NB4 (cell line): Measurements from ENCODE around the gene ACP4.

Source experiments
- DNase-seq: peaks from one replicate; pipeline ENCODE4 v3.0.0; 2010; ENCODE audit warnings: low read depth
- H3K4me3 ChIP-seq: one replicate; pipeline ENCODE4 v1.5.1; 2011; ENCODE audit warnings: mild to moderate bottlenecking, low read depth, low read length, moderate library complexity
- MAX ChIP-seq: IDR thresholded peaks from 2 replicates; pipeline ENCODE4 v1.6.1; 2011; ENCODE audit warnings: low read depth, low read length
- MYC ChIP-seq: IDR thresholded peaks from 2 replicates; pipeline ENCODE4 v1.6.1; 2011; ENCODE audit warnings: low read depth, low read length
- POLR2A ChIP-seq: IDR thresholded peaks from 2 replicates; pipeline ENCODE4 v1.6.1; 2011; ENCODE audit warnings: mild to moderate bottlenecking; ENCODE audit not compliant: insufficient read length; ENCODE audit errors: extremely low read depth
- TF ChIP-seq, protein P1 (sequence below): IDR thresholded peaks from one replicate; pipeline ENCODE4 v1.5.1; 2012; ENCODE audit warnings: low read depth, low read length

The ACP4 gene

DNA sequence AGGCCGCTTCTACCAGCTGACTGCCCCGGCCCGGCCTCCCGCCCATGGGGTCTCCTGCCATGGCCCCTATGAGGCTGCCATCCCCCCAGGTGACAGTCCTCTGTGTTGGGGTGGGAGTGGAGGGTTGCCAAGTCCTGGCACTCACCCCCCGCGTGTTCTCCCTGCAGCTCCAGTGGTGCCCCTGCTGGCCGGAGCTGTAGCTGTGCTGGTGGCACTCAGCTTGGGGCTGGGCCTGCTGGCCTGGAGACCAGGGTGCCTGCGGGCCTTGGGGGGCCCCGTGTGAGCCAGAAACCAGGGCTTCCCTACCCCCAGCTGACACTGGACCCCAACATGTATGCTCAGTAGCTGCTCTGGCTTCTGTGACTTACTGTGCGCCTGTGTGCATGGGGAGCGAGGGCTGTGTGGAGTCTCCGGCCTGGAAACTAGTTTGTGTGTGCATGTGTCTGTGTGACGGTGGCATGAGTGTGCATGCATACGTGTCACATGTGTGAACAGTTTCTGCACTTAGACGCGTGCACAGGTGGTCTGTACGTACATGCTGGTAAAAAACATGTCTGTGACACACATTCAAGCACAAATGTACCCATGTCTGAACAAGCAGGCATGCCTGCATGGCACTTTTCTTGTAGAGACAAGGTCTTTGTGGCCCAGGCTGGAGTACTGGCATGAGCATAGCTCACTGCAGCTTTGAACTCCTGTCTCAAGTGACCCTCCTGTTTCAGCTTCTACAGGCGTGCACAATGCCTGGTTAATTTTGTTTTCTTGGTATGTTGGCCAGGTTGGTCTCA is 4.9 kb downstream of the ACP4 start:
- no peak overlapping the region for H3K4me3 ChIP-seq
- DNase-seq = peak; percentile 80
- TF ChIP-seq MYC = peak; percentile 42
- peak; percentile 58 for TF ChIP-seq POLR2A
- TF ChIP-seq, protein P1, sequence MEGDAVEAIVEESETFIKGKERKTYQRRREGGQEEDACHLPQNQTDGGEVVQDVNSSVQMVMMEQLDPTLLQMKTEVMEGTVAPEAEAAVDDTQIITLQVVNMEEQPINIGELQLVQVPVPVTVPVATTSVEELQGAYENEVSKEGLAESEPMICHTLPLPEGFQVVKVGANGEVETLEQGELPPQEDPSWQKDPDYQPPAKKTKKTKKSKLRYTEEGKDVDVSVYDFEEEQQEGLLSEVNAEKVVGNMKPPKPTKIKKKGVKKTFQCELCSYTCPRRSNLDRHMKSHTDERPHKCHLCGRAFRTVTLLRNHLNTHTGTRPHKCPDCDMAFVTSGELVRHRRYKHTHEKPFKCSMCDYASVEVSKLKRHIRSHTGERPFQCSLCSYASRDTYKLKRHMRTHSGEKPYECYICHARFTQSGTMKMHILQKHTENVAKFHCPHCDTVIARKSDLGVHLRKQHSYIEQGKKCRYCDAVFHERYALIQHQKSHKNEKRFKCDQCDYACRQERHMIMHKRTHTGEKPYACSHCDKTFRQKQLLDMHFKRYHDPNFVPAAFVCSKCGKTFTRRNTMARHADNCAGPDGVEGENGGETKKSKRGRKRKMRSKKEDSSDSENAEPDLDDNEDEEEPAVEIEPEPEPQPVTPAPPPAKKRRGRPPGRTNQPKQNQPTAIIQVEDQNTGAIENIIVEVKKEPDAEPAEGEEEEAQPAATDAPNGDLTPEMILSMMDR = peak; percentile 28
- no peak for TF ChIP-seq MAX

DNA sequence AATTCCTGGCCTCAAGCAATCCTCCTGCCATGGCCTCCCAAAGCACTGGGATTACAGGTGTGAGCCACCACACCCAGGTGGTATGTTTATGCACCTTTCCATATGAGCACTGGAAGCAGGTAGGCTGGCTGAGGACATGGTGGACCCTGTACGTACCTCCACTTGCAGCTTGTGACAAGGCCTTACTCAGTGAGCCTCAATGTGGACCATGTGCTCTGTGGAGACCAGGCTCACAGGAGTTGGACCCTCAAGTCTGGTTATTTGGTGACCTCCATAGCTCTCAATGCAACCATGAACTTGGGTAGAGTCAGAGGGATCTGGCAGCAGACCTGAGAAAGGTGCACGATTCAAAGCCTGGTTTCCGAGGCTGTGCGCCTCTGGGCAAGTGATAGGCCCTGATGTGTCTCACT is 5.5 kb downstream of the ACP4 start:
- DNase-seq = peak; percentile 53
- TF ChIP-seq MYC (peak; percentile 46; the same call in 1 of the 2 replicates), POLR2A (peak; percentile 2), MAX (peak; percentile 79)
- TF ChIP-seq, protein P1 = no peak

DNA sequence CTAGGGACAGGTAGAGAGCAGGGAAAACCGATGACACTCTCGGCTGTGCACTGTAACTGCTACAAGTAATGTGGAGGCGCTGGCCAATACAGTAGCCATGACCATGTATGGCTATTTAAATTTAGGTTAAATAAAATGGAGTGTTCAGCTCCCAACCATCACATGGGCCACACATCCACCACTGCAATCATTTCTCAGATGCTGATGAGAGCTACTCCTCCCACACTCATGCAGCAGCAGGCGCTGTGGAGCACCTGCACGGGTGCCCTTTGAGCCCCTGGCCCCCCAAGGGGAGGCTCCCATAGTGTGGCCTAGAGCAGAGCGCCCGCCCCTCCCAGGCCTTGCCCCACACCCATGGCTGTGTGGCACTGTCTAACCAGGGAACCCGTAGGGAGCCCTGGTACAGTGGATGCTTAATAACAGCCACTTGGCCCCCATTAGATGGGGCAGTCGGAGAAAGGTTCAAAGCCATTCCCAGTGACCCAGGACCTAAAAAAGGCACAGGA is 6.0 kb downstream of the ACP4 start:
- no peak overlapping the region for H3K4me3 ChIP-seq
- DNase-seq = peak; percentile 49

More for the DNA sequence above, 5.5 kb downstream of the ACP4 start:
- no peak overlapping the region for H3K4me3 ChIP-seq

DNA sequence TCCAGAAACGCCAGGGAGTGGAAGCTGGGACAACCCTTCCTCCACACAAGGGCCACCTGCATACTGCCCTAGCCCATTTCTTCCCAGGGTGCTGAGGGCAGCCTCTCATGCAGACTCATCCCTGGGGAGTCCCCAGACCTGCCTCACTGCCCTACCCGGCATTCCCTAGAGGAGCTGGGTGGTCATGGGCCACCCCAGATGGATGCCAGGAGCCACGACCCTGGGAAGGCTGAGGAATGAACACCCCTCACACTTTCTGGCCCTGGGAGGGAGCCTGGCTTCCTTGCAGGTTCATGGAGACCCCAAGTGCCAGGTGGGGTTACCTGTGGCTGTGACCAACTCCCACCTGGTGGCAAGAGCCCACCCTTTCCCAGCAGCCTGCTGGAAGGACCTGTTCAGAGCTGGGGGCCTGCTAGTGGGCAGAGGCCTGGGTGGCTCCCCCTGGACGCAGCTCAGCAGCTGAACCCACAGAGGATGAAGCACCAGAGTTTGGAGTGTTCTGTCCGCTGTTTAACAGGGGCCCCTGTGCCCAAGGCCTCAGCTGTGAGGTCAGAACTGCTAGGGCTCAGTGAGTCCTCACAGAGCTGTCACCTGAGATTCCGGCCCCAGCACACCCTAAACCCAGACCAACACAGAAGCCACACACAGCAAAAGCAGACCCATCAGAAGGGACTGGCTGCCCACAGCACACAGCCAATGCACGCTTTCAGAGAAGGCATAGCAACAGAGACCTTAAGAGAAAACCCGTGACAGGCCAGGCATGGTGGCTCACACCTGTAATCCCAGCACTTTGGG is 6.6 kb downstream of the ACP4 start:
- H3K4me3 ChIP-seq = no peak overlapping the region
- TF ChIP-seq POLR2A = peak; percentile 15
- no peak for TF ChIP-seq MYC
- no peak for DNase-seq

More for the DNA sequence above, 6.0 kb downstream of the ACP4 start:
- TF ChIP-seq MYC (no peak), MAX (no peak), POLR2A (no peak)
- TF ChIP-seq, protein P1 = no peak

GRCh38 chr19:50797429-50797780 is 7.2 kb downstream of the ACP4 start:
- TF ChIP-seq MYC (no peak), MAX (no peak), POLR2A (no peak)
- TF ChIP-seq, protein P1 = no peak
- DNase-seq = no peak
- no peak overlapping the region for H3K4me3 ChIP-seq
